GM21723 (cell line): ENCODE measurements around the gene RUNX2.

Experiments
- ATAC-seq: cut with Tn5 transposase; IDR thresholded peaks from one replicate; pipeline ENCODE4 v1.9.1; 2021; ENCODE audit warnings: mild to moderate bottlenecking, moderate library complexity; ENCODE audit not compliant: unreplicated experiment

The RUNX2 gene

GRCh38 chr6:45574014-45574461, 245.9 kb downstream of the RUNX2 start:
- ATAC-seq: no peak

- ATAC-seq: no peak
Observed at GRCh38 chr6:45574885-45575284, 246.8 kb downstream of the RUNX2 start.

GRCh38 chr6:45576648-45577624, 248.8 kb downstream of the RUNX2 start:
- ATAC-seq: no peak

GRCh38 chr6:45577836-45578504, 249.8 kb downstream of the RUNX2 start:
- no peak for ATAC-seq

- no peak for ATAC-seq
Observed at GRCh38 chr6:45584127-45584526, 256.0 kb downstream of the RUNX2 start.

GRCh38 chr6:45586216-45587171, 258.4 kb downstream of the RUNX2 start:
- no peak for ATAC-seq

GRCh38 chr6:45587229-45588060, 259.3 kb downstream of the RUNX2 start:
- no peak for ATAC-seq

GRCh38 chr6:45589367-45589766, 261.2 kb downstream of the RUNX2 start:
- ATAC-seq: no peak

- no peak for ATAC-seq
Observed at GRCh38 chr6:45590226-45590625, 262.1 kb downstream of the RUNX2 start.

- no peak for ATAC-seq
Observed at GRCh38 chr6:45590696-45591184, 262.6 kb downstream of the RUNX2 start.

GRCh38 chr6:45591306-45591705, 263.2 kb downstream of the RUNX2 start:
- ATAC-seq: no peak

- no peak for ATAC-seq
Observed at GRCh38 chr6:45591890-45592289, 263.8 kb downstream of the RUNX2 start.

GRCh38 chr6:45592991-45593390, 264.9 kb downstream of the RUNX2 start:
- no peak for ATAC-seq

- no peak for ATAC-seq
Observed at GRCh38 chr6:45595010-45595851, 267.1 kb downstream of the RUNX2 start.

- no peak for ATAC-seq
Observed at GRCh38 chr6:45597424-45597823, 269.3 kb downstream of the RUNX2 start.

- no peak for ATAC-seq
Observed at GRCh38 chr6:45599053-45599452, 270.9 kb downstream of the RUNX2 start.

- ATAC-seq: no peak
Observed at GRCh38 chr6:45605971-45606370, 277.8 kb downstream of the RUNX2 start.

GRCh38 chr6:45606831-45607400, 278.8 kb downstream of the RUNX2 start:
- ATAC-seq: no peak

GRCh38 chr6:45607798-45608197, 279.7 kb downstream of the RUNX2 start:
- ATAC-seq: no peak
